ENCODE data around the gene NEK10. TPM values are rescaled to one million over a fixed set of nuclear protein-coding genes. Genes with fewer than 3 reads are reported as not detected.

The NEK10 gene
- total and polyA plus RNA-seq, 9 of the 15 experiments (the other 6 are each of a cell fraction or from before 2014, with no cell fraction given), result 0.07 TPM; not detected in 8

- intact Hi-C loops (cut with micrococcal nuclease) (no loop called here), in situ Hi-C loops (cut with MboI) (no loop called here)
- no TSS peak for BruUV-seq (replicated peaks)
- ChIA-PET CTCF (ENCODE audit: low intra/inter-chr PET ratio) (interaction anchor here (0.5 kb wide), 1 partner anchor 421 kb away, joined by 4 read pairs; no protein-coding TSS in a partner anchor), POLR2A (no interaction called here)
- no peak overlapping the region for H3K9ac ChIP-seq (ENCODE audit: insufficient read depth in 1 of 2, low read depth in 2 of 2, low read length in 2 of 2)
- no peak for TF ChIP-seq ZNF41 (CRISPR knock-in tag; conservative IDR thresholded peaks at IDR 0.05)
- no peak for TF ChIP-seq PHTF2 (CRISPR knock-in tag; IDR thresholded peaks at IDR 0.05)
- no peak for TF ChIP-seq HDAC2 (IDR thresholded peaks at IDR 0.05)
- no peak for TF ChIP-seq TARDBP (IDR thresholded peaks at IDR 0.05)
- TF ChIP-seq BCOR (IDR thresholded peaks at IDR 0.05), result no peak
- no peak for TF ChIP-seq ZNF175 (CRISPR knock-in tag; IDR thresholded peaks at IDR 0.05; ENCODE audit: low read depth)
- TF ChIP-seq LCOR (CRISPR knock-in tag; IDR thresholded peaks at IDR 0.05), result no peak
- TF ChIP-seq ZNF699 (CRISPR knock-in tag; IDR thresholded peaks at IDR 0.05; ENCODE audit: insufficient replicate concordance), result no peak
- no peak for TF ChIP-seq ZNF561 (CRISPR knock-in tag; conservative IDR thresholded peaks at IDR 0.05)
- TF ChIP-seq, protein P1, sequence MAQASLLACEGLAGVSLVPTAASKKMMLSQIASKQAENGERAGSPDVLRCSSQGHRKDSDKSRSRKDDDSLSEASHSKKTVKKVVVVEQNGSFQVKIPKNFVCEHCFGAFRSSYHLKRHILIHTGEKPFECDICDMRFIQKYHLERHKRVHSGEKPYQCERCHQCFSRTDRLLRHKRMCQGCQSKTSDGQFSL (CRISPR knock-in tag; IDR thresholded peaks at IDR 0.05), result no peak
- TF ChIP-seq, protein P1 (tag; IDR thresholded peaks at IDR 0.05), result no peak
- TF ChIP-seq MCM5 (IDR thresholded peaks at IDR 0.05; ENCODE audit: low read depth), result no peak
- H3K27ac ChIP-seq (ENCODE audit: extremely low read depth, low read depth, low read length), result no peak overlapping the region
- DNase-seq (ENCODE audit: extremely low read depth in 1 of 4, low spot score in 3 of 4) (no peak), FAIRE-seq (no peak), ATAC-seq (no peak)
- no peaks in the 10 kb centered on the region for H3K36me3 ChIP-seq (ENCODE audit: control insufficient read depth, insufficient read depth, low read length)
- H3K4me1 ChIP-seq (replicated peaks in 1 of 2; ENCODE audit: control insufficient read depth in 2 of 2, insufficient read depth in 2 of 2, low read length in 2 of 2), result no peaks in the 10 kb centered on the region
- H2AFZ ChIP-seq (ENCODE audit: low read depth, low read length), result no peak overlapping the region
- H3K9me3 ChIP-seq (replicated peaks; ENCODE audit: control insufficient read depth, insufficient read depth, low read depth, low read length), result no peaks in the 10 kb centered on the region; the same call in 1 of the 2 replicates
- WGBS (ENCODE audit: insufficient coverage, low coverage, missing lambda C conversion rate), result 0% methylated on average over 3 of the region's 3 CpGs
- no peak overlapping the region for H3K4me3 ChIP-seq
- no peaks in the 10 kb centered on the region for H3K79me2 ChIP-seq (ENCODE audit: control insufficient read depth, insufficient read depth, low read length)
- no peaks in the 10 kb centered on the region for H3K9me1 ChIP-seq (ENCODE audit: control insufficient read depth, insufficient read depth, low read length)
- H3K27me3 ChIP-seq (ENCODE audit: control insufficient read depth in 2 of 2, insufficient read depth in 2 of 2, low read length in 2 of 2), result no peaks in the 10 kb centered on the region
- H4K20me1 ChIP-seq (replicated peaks; ENCODE audit: control insufficient read depth, insufficient read depth, low read length), result no peaks in the 10 kb centered on the region
- H3K4me2 ChIP-seq (ENCODE audit: insufficient read depth, low read length), result no peak overlapping the region
These were observed 243.2 kb downstream of the NEK10 start for GRCh38 chr3:27125821-27126501.
